HG02571 (cell line): ENCODE results near the gene ARL2.
A peak's percentile ranks its signal among the peaks of the same experiment; 100 is the strongest.
"Not testable (repeated sequence)": the region's sequence is repeated elsewhere in the genome, so short reads cannot be mapped to it uniquely, and the experiment has no call there.

ENCODE experiments used
- ATAC-seq: cut with Tn5 transposase; IDR thresholded peaks from one replicate; pipeline ENCODE4 v1.9.1; 2021; ENCODE audit warnings: mild to moderate bottlenecking, moderate library complexity; ENCODE audit not compliant: unreplicated experiment

ARL2 gene

GRCh38 chr11:65013888-65014725, at the start of gene ARL2:
ARL2 (plus strand) TSS chr11:65014160; CDS start chr11:65014208, 48 bp downstream.
- ATAC-seq, result peak; percentile 74

- ATAC-seq, result no peak
These were observed 46.6 kb upstream of the ARL2 start for GRCh38 chr11:64967375-64967774.

- no peak for ATAC-seq
These were observed 44.8 kb upstream of the ARL2 start for GRCh38 chr11:64969209-64969608.

GRCh38 chr11:64970731-64971151, 43.2 kb upstream of the ARL2 start:
- no peak for ATAC-seq

GRCh38 chr11:64971421-64972233, 42.3 kb upstream of the ARL2 start, which contains the start of gene MAJIN:
MAJIN (minus strand) TSS chr11:64972108; CDS start chr11:64959405, 12,703 bp downstream.
- no peak for ATAC-seq

GRCh38 chr11:64974124-64974523, 39.8 kb upstream of the ARL2 start:
- ATAC-seq, result no peak

- no peak for ATAC-seq
These were observed 37.3 kb upstream of the ARL2 start for GRCh38 chr11:64976651-64977050.

GRCh38 chr11:64983339-64983738, 30.6 kb upstream of the ARL2 start:
- not testable (repeated sequence) for ATAC-seq

- no peak for ATAC-seq
These were observed 25.7 kb upstream of the ARL2 start for GRCh38 chr11:64987998-64988854.

- no peak for ATAC-seq
These were observed 24.5 kb upstream of the ARL2 start for GRCh38 chr11:64989416-64989815.

GRCh38 chr11:64990222-64990923, 23.6 kb upstream of the ARL2 start:
- ATAC-seq, result no peak

GRCh38 chr11:64994318-64994717, 19.6 kb upstream of the ARL2 start:
- ATAC-seq, result no peak

GRCh38 chr11:64996327-64996709, 17.6 kb upstream of the ARL2 start:
- no peak for ATAC-seq

GRCh38 chr11:64996710-64997380, 17.1 kb upstream of the ARL2 start, which contains the start of gene BATF2:
BATF2 (minus strand) TSS chr11:64996971; CDS start chr11:64996914, 57 bp downstream.
- ATAC-seq, result no peak

- no peak for ATAC-seq
These were observed 15.8 kb upstream of the ARL2 start for GRCh38 chr11:64998141-64998540.

- ATAC-seq, result no peak
These were observed 15.1 kb upstream of the ARL2 start for GRCh38 chr11:64998690-64999431.

GRCh38 chr11:64999478-64999877, 14.5 kb upstream of the ARL2 start:
- no peak for ATAC-seq

GRCh38 chr11:65002706-65003105, 11.3 kb upstream of the ARL2 start:
- no peak for ATAC-seq

GRCh38 chr11:65003282-65003681, 10.7 kb upstream of the ARL2 start:
- ATAC-seq, result no peak
